HEK293 (cell line): Measurements from ENCODE around the gene GPN3.

Source experiments
- KLF16 ChIP-seq: fragments of 450-650 bp; formaldehyde crosslinking; IDR thresholded peaks from 2 replicates; pipeline ENCODE4 v1.5.1; 2017; ENCODE audit warnings: missing biosample characterization, missing genetic modification characterization
- KLF7 ChIP-seq: fragments of 450-650 bp; formaldehyde crosslinking; IDR thresholded peaks from 2 replicates; pipeline ENCODE4 v1.5.1; 2016; ENCODE audit warnings: missing biosample characterization, missing genetic modification characterization, borderline replicate concordance
- MZF1 ChIP-seq: fragments of 450-650 bp; formaldehyde crosslinking; IDR thresholded peaks from 2 replicates; pipeline ENCODE4 v1.5.1; 2017; ENCODE audit warnings: missing biosample characterization, missing genetic modification characterization, borderline replicate concordance
- ZBTB1 ChIP-seq: fragments of 450-650 bp; formaldehyde crosslinking; IDR thresholded peaks from 2 replicates; pipeline ENCODE4 v1.5.1; 2016; ENCODE audit warnings: missing biosample characterization, missing genetic modification characterization
- ZNF16 ChIP-seq: fragments of 450-650 bp; formaldehyde crosslinking; IDR thresholded peaks from 2 replicates; pipeline ENCODE4 v1.5.1; 2016; ENCODE audit warnings: low read depth, missing biosample characterization, missing genetic modification characterization
- ZNF175 ChIP-seq: fragments of 450-650 bp; formaldehyde crosslinking; IDR thresholded peaks from 2 replicates; pipeline ENCODE4 v1.5.1; 2016; ENCODE audit warnings: missing biosample characterization, missing genetic modification characterization
- ZNF223 ChIP-seq: fragments of 450-650 bp; formaldehyde crosslinking; IDR thresholded peaks from 2 replicates; pipeline ENCODE4 v1.5.1; 2016; ENCODE audit warnings: missing biosample characterization, missing genetic modification characterization
- ZNF23 ChIP-seq: fragments of 450-650 bp; formaldehyde crosslinking; IDR thresholded peaks from 2 replicates; pipeline ENCODE4 v1.5.1; 2016; ENCODE audit warnings: missing biosample characterization, missing genetic modification characterization, borderline replicate concordance
- ZNF324 ChIP-seq: fragments of 450-650 bp; formaldehyde crosslinking; IDR thresholded peaks from 2 replicates; pipeline ENCODE4 v1.5.1; 2016; ENCODE audit warnings: missing biosample characterization, missing genetic modification characterization
- ZNF354C ChIP-seq: fragments of 450-650 bp; formaldehyde crosslinking; IDR thresholded peaks from 2 replicates; pipeline ENCODE4 v1.5.1; 2016; ENCODE audit warnings: missing biosample characterization, missing genetic modification characterization, low read depth, borderline replicate concordance
- ZNF423 ChIP-seq: fragments of 450-650 bp; formaldehyde crosslinking; IDR thresholded peaks from 2 replicates; pipeline ENCODE4 v1.5.1; 2016; ENCODE audit warnings: missing biosample characterization, missing genetic modification characterization
- ZNF48 ChIP-seq: fragments of 450-650 bp; formaldehyde crosslinking; IDR thresholded peaks from 2 replicates; pipeline ENCODE4 v1.5.1; 2016; ENCODE audit warnings: missing biosample characterization, missing genetic modification characterization
- ZNF514 ChIP-seq: fragments of 450-650 bp; formaldehyde crosslinking; IDR thresholded peaks from 2 replicates; pipeline ENCODE4 v1.5.1; 2016; ENCODE audit warnings: missing biosample characterization, missing genetic modification characterization
- ZNF521 ChIP-seq: fragments of 450-650 bp; formaldehyde crosslinking; IDR thresholded peaks from 2 replicates; pipeline ENCODE4 v1.5.1; 2017; ENCODE audit warnings: missing biosample characterization, mild to moderate bottlenecking, missing genetic modification characterization
- ZNF530 ChIP-seq: fragments of 450-650 bp; formaldehyde crosslinking; IDR thresholded peaks from 2 replicates; pipeline ENCODE4 v1.5.1; 2016; ENCODE audit warnings: low read depth, missing biosample characterization, missing genetic modification characterization
- ZNF558 ChIP-seq: fragments of 450-650 bp; formaldehyde crosslinking; IDR thresholded peaks from 2 replicates; pipeline ENCODE4 v1.5.1; 2016; ENCODE audit warnings: missing biosample characterization, missing genetic modification characterization
- ZNF560 ChIP-seq: fragments of 450-650 bp; formaldehyde crosslinking; IDR thresholded peaks from 2 replicates; pipeline ENCODE4 v1.5.1; 2017; ENCODE audit warnings: missing biosample characterization, missing genetic modification characterization, borderline replicate concordance
- ZNF596 ChIP-seq: fragments of 450-650 bp; IDR thresholded peaks from 2 replicates; pipeline ENCODE4 v1.5.0; 2018; ENCODE audit warnings: missing biosample characterization, mild to moderate bottlenecking, missing genetic modification characterization, moderate library complexity
- ZNF600 ChIP-seq: fragments of 450-650 bp; formaldehyde crosslinking; IDR thresholded peaks from 2 replicates; pipeline ENCODE4 v1.5.1; 2016; ENCODE audit warnings: missing biosample characterization, missing genetic modification characterization
- ZNF660 ChIP-seq: fragments of 450-650 bp; IDR thresholded peaks from 2 replicates; pipeline ENCODE4 v1.5.1; 2018; ENCODE audit warnings: missing biosample characterization, mild to moderate bottlenecking, missing genetic modification characterization
- ZNF791 ChIP-seq: fragments of 450-650 bp; formaldehyde crosslinking; IDR thresholded peaks from 2 replicates; pipeline ENCODE4 v1.5.1; 2016; ENCODE audit warnings: missing biosample characterization, missing genetic modification characterization
- ZNF792 ChIP-seq: fragments of 450-650 bp; formaldehyde crosslinking; IDR thresholded peaks from 2 replicates; pipeline ENCODE4 v1.5.1; 2016; ENCODE audit warnings: missing biosample characterization, missing genetic modification characterization
- ZNF830 ChIP-seq: fragments of 450-650 bp; IDR thresholded peaks from 2 replicates; pipeline ENCODE4 v1.5.0; 2018; ENCODE audit warnings: missing biosample characterization, missing genetic modification characterization, low read depth, mild to moderate bottlenecking, moderate library complexity
- ZNF843 ChIP-seq: fragments of 450-650 bp; formaldehyde crosslinking; IDR thresholded peaks from 2 replicates; pipeline ENCODE4 v1.5.1; 2016; ENCODE audit warnings: missing biosample characterization, missing genetic modification characterization
- ZSCAN16 ChIP-seq: fragments of 450-650 bp; formaldehyde crosslinking; IDR thresholded peaks from 2 replicates; pipeline ENCODE4 v1.5.1; 2016; ENCODE audit warnings: missing biosample characterization, missing genetic modification characterization
- ZSCAN23 ChIP-seq: fragments of 450-650 bp; formaldehyde crosslinking; IDR thresholded peaks from 2 replicates; pipeline ENCODE4 v1.5.1; 2016; ENCODE audit warnings: missing biosample characterization, missing genetic modification characterization
- ZXDB ChIP-seq: fragments of 450-650 bp; formaldehyde crosslinking; IDR thresholded peaks from 2 replicates; pipeline ENCODE4 v1.5.1; 2016; ENCODE audit warnings: missing biosample characterization, missing genetic modification characterization
- TF ChIP-seq, protein P1 (sequence below): fragments of 450-650 bp; formaldehyde crosslinking; IDR thresholded peaks from 2 replicates; pipeline ENCODE4 v1.5.0; 2017; ENCODE audit warnings: missing biosample characterization, missing genetic modification characterization, borderline replicate concordance
- TF ChIP-seq, protein P2 (sequence below): fragments of 450-650 bp; formaldehyde crosslinking; IDR thresholded peaks from 2 replicates; pipeline ENCODE4 v1.5.1; 2016; ENCODE audit warnings: missing biosample characterization, missing genetic modification characterization
- TF ChIP-seq, protein P3 (sequence below): fragments of 450-650 bp; formaldehyde crosslinking; IDR thresholded peaks from 2 replicates; pipeline ENCODE4 v1.5.1; 2016; ENCODE audit warnings: missing biosample characterization, missing genetic modification characterization
- TF ChIP-seq, protein P4 (sequence below): fragments of 450-650 bp; formaldehyde crosslinking; optimal IDR thresholded peaks from 2 replicates; pipeline ENCODE3; 2016; ENCODE audit warnings: missing biosample characterization, mild to moderate bottlenecking, missing genetic modification characterization
- TF ChIP-seq, protein P5 (sequence below): fragments of 450-650 bp; formaldehyde crosslinking; IDR thresholded peaks from 2 replicates; pipeline ENCODE4 v1.5.1; 2016; ENCODE audit warnings: missing biosample characterization, missing genetic modification characterization, low read depth
- TF ChIP-seq, protein P6 (sequence below): IDR thresholded peaks from 2 replicates; pipeline ENCODE4 v1.6.1; 2011; ENCODE audit warnings: mild to moderate bottlenecking, low read depth, low read length, borderline replicate concordance

Gene GPN3

DNA sequence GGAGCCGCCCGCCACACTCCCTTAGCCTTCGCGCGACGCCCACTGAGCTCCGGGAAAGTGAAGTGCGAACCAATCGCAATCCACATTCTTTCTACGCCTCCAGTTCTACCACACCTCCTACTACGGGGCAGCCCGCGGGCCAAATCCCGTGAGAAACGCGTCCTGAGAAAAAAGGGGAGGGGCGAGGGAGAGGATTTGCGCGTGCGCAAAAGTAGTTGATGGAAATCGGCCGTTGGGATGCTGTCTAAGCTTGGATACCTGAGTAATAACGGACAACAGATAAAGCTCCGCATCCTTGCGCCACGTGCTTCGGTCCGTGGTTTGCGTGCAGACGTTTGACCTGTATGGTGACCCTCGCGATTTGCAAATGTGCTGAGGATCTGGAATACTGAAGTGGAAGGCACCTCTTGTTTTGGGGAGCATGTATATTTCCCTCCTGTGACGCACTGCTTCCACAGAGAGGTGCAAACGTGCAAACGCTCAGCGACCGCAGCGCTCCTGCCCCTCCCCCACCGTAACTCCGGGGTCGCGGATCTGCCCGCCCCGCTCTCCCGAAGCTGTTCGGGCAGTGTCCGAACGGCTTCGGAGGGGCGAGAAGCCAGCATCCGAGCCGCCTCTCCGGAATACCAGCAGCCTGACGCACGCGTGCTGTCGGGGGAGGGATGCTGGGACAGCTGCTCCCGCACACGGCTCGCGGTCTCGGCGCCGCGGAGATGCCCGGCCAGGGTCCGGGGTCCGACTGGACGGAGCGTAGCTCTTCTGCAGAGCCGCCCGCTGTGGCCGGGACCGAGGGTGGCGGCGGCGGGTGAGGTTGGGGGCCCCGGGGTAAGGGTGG lies at the start of gene GPN3, which contains the start of gene FAM216A (continued):
- TF ChIP-seq, protein P1, sequence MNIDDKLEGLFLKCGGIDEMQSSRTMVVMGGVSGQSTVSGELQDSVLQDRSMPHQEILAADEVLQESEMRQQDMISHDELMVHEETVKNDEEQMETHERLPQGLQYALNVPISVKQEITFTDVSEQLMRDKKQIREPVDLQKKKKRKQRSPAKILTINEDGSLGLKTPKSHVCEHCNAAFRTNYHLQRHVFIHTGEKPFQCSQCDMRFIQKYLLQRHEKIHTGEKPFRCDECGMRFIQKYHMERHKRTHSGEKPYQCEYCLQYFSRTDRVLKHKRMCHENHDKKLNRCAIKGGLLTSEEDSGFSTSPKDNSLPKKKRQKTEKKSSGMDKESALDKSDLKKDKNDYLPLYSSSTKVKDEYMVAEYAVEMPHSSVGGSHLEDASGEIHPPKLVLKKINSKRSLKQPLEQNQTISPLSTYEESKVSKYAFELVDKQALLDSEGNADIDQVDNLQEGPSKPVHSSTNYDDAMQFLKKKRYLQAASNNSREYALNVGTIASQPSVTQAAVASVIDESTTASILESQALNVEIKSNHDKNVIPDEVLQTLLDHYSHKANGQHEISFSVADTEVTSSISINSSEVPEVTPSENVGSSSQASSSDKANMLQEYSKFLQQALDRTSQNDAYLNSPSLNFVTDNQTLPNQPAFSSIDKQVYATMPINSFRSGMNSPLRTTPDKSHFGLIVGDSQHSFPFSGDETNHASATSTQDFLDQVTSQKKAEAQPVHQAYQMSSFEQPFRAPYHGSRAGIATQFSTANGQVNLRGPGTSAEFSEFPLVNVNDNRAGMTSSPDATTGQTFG: no peak
- TF ChIP-seq ZNF596 (no peak), ZNF48 (no peak), ZNF792 (no peak), KLF7 (tag by site-specific recombination) (no peak), ZNF514 (tag by site-specific recombination) (no peak), KLF16 (tag by site-specific recombination) (peak; percentile 87), ZBTB1 (tag by site-specific recombination) (peak; percentile 58; the same call in 1 of the 2 replicates), MZF1 (peak; percentile 67; the same call in 1 of the 2 replicates), ZXDB (peak; percentile 85), ZNF791 (tag by site-specific recombination) (no peak), ZNF558 (tag by site-specific recombination) (0 out of 2 replicates have a peak, but pooled peaks have one; percentile 50), ZNF423 (tag by site-specific recombination) (no peak), ZNF560 (tag by site-specific recombination) (no peak), ZNF830 (no peak), ZNF354C (tag by site-specific recombination) (no peak), ZSCAN23 (tag by site-specific recombination) (peak; percentile 34; the same call in 1 of the 2 replicates), ZNF530 (no peak), ZNF16 (tag by site-specific recombination) (no peak), ZNF843 (tag by site-specific recombination) (peak; percentile 66; the same call in 1 of the 2 replicates), ZNF223 (tag by site-specific recombination) (no peak), ZNF23 (tag by site-specific recombination) (no peak), ZNF660 (no peak; the same call in 1 of the 2 replicates), ZSCAN16 (no peak), ZNF521 (tag by site-specific recombination) (no peak), ZNF175 (tag by site-specific recombination) (no peak), ZNF324 (tag by site-specific recombination) (peak; percentile 75; the same call in 1 of the 2 replicates), ZNF600 (tag by site-specific recombination) (peak; percentile 85)
- TF ChIP-seq, protein P2, sequence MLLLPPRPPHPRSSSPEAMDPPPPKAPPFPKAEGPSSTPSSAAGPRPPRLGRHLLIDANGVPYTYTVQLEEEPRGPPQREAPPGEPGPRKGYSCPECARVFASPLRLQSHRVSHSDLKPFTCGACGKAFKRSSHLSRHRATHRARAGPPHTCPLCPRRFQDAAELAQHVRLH (tag by site-specific recombination): peak; percentile 77; the same call in 1 of the 2 replicates
- TF ChIP-seq, protein P3, sequence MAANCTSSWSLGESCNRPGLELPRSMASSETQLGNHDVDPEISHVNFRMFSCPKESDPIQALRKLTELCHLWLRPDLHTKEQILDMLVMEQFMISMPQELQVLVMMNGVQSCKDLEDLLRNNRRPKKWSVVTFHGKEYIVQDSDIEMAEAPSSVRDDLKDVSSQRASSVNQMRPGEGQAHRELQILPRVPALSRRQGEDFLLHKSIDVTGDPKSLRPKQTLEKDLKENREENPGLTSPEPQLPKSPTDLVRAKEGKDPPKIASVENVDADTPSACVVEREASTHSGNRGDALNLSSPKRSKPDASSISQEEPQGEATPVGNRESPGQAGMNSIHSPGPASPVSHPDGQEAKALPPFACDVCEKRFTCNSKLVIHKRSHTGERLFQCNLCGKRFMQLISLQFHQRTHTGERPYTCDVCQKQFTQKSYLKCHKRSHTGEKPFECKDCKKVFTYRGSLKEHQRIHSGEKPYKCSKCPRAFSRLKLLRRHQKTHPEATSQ (tag by site-specific recombination): no peak
- TF ChIP-seq, protein P4, sequence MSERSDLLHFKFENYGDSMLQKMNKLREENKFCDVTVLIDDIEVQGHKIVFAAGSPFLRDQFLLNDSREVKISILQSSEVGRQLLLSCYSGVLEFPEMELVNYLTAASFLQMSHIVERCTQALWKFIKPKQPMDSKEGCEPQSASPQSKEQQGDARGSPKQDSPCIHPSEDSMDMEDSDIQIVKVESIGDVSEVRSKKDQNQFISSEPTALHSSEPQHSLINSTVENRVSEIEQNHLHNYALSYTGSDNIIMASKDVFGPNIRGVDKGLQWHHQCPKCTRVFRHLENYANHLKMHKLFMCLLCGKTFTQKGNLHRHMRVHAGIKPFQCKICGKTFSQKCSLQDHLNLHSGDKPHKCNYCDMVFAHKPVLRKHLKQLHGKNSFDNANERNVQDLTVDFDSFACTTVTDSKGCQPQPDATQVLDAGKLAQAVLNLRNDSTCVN: peak; percentile 89
- TF ChIP-seq, protein P5, sequence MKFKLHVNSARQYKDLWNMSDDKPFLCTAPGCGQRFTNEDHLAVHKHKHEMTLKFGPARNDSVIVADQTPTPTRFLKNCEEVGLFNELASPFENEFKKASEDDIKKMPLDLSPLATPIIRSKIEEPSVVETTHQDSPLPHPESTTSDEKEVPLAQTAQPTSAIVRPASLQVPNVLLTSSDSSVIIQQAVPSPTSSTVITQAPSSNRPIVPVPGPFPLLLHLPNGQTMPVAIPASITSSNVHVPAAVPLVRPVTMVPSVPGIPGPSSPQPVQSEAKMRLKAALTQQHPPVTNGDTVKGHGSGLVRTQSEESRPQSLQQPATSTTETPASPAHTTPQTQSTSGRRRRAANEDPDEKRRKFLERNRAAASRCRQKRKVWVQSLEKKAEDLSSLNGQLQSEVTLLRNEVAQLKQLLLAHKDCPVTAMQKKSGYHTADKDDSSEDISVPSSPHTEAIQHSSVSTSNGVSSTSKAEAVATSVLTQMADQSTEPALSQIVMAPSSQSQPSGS: no peak
- TF ChIP-seq, protein P6, sequence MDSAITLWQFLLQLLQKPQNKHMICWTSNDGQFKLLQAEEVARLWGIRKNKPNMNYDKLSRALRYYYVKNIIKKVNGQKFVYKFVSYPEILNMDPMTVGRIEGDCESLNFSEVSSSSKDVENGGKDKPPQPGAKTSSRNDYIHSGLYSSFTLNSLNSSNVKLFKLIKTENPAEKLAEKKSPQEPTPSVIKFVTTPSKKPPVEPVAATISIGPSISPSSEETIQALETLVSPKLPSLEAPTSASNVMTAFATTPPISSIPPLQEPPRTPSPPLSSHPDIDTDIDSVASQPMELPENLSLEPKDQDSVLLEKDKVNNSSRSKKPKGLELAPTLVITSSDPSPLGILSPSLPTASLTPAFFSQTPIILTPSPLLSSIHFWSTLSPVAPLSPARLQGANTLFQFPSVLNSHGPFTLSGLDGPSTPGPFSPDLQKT: no peak
